KBM-7 (cell line): Measurements from ENCODE around the gene DIRAS2.
"Not testable (repeated sequence)": the region's sequence is repeated elsewhere in the genome, so short reads cannot be mapped to it uniquely, and the experiment has no call there.

ENCODE experiments used
- DNase-seq: peaks from one replicate; pipeline ENCODE4 v3.0.0-alpha.2; 2015
- in situ Hi-C: fragments of 300-500 bp; cut with MboI; formaldehyde crosslinking; loops from 2 replicates; pipeline ENCODE4 v1.14.3; 2020; ENCODE audit warnings: low sequenced_read_pairs, low pct_unique_long_range_greater_than_20kb, mixed read lengths

The DIRAS2 gene, protein sequence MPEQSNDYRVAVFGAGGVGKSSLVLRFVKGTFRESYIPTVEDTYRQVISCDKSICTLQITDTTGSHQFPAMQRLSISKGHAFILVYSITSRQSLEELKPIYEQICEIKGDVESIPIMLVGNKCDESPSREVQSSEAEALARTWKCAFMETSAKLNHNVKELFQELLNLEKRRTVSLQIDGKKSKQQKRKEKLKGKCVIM

DNA sequence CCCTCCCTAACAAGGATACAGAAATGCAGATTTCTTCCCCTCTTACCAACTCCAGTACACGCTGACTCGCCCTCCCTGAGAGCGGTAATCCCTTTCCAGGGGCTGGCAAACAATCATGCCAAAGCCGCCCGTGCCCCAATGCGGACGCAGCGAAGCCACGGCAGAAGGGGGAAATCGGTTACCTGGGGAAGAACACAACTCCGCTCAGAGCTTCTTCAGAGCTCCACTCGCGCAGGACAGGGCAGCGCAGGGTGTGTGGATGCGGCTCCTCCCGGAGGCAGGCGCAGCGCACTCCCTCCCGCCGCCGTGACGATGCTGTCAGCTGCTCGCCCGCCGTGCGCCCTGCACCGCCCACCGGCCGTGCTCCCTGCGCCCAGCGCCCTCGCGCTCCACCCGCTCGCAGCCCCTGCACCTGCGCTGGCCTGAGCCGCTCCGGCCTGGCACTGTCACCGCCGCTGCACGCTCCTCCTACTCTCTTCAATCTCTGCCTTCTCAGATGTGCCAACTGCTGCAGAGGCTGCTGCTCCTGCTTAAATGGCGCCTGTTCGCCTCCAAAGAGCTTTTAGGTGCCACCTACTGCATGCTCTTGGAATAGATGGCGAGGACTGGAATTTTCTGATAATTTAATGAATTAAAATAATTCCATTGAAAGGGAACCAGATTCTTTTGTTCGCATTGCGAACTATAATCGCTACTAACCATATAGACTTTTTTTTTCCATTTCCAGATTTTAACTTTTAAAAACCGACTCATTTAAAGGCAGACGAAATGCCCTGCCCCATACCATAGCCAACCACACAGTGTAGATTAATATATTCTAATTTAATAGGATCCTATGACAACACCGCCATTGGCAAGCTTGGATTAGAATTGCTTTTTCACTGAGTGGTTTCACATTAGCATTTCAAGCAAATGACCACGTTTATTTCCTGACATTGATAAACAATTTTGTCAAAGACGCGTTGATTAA is at the start of gene DIRAS2:
DIRAS2 (minus strand) TSS at position 255 of the 970 bp plus-strand sequence. CDS start 28,997 bp downstream, outside the sequence.
- in situ Hi-C loops = no loop called here
- no peak for DNase-seq

DNA sequence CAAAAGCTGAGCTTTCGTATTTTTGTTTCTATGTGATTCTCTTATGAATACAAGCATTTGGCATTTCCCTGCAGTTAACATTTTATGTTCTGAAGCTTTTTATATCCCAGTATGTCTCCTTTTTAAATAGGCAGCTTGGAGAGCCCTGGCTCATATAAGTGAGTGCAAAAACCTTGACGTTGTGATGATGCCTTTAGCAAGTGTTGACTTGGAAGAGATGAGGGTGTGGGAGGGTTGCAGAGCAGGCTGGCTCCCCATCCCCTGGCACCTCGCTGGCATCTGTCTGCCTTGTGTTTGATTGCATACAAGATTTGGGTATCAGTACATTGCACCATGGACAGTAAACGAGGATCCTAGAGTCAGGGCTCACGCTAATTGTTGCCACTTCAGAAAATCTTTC is 42.1 kb upstream of the DIRAS2 start:
- in situ Hi-C loops = no loop called here

DNA sequence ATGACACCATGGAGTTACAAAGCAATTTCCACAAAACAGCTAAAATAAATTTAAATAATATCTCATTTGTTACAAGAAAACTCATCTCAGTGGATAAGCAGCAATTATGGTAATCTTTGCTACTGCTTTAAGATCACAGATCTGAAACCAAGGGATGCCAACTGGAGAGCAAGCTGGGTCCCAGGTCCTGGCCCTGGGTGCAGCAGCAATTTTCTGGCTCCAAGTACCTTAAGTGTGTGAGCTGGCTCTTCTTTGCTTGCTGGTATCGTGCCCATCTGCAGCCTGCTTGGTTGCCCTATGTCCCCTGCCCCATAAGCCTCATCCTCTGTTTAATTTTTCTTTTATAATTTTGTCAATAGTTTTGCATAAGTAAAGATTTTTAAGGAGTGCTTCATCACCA is 41.5 kb upstream of the DIRAS2 start:
- in situ Hi-C loops = no loop called here

More for the DNA sequence above, 42.1 kb upstream of the DIRAS2 start:
- no peak for DNase-seq

DNA sequence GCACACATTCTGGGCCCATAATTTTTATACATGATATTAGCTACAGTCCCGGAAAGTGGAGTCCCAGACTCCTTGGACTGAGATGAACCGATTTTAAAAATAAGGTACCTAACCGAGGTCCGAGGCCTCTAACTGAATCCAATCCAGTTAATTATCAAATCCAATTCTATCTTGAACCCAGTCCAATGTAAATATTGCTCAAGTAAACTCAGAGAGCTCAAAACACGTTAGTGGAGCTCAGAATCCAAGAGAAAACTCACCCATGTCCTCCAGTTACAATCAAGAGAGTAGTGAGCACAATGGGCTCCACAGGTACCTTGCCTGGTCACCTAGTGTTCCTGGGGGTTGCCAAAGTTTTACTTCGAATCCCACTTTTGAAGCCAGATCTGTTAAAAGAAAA is 37.9 kb upstream of the DIRAS2 start:
- in situ Hi-C loops = no loop called here

More for the DNA sequence above, 41.5 kb upstream of the DIRAS2 start:
- DNase-seq = no peak

DNA sequence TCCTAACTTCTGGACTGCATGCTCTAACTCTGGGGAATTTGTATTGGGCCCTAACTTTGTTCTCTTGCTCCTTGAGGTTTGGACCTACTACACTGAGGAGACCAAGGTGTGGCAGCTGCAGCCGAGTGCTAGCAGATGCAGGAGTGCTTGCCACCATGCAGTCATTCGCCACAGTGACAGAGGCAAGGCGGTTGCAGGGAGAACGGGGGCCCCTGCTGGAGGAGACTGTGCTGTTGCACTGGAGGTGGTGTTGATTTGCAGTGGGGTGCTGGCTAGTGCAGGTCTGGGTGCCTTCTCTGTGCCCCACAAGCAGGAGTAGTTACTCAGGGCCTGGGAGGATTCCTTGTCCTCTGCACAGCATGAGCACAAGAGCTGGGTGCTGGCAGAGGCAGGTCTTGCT is 22.4 kb upstream of the DIRAS2 start:
- in situ Hi-C loops = no loop called here
- no peak for DNase-seq

More for the DNA sequence above, 37.9 kb upstream of the DIRAS2 start:
- no peak for DNase-seq

DNA sequence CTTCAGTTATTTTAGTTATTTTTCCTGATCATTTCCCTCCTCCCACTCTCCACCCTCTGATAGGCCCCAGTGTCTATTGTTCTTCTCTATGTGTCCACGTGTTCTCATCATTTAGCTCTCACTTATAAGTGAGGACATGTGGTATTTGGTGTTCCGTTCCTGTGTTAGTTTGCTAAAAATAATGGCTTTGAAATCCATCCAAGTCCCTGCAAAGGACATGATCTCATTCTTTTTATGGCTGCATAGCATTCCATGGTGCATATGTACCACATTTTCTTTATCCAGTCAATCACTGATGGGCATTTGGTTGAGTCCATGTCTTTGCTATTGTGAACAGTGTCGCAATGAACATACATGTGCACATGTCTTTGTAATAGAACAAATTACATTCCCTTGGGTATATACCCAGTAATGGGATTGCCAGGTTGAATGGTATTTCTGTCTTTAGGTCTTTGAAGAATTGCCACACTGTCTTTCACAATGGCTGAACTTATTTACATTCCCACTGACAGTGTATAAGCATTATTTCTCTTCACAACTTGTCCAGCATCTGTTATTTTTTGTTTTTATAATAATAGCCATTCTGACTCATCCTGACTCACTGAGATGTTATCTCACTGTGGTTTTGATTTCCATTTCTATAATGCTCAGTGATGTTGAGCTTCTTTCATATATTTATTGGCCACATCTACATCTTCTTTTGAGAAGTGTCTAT is 17.2 kb upstream of the DIRAS2 start:
- in situ Hi-C loops = no loop called here
- DNase-seq = no peak

DNA sequence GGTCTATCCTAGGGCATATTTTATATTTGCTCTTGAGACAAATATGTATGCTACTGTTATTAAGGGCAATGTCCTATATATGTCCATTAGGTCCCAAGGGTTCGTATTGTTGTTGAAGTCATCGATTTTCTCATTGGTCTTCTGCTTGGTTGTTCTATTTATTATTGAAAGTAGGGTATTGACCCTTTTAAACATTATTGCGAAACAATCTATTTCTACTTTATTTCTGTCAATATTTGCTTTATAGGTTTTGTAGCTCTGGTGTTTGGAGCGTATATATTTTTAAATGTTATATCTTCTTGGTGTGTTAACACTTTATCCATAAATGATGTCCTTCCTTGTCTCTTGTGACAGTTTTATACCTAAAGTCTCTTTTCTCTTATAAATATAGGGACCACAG is 16.2 kb upstream of the DIRAS2 start:
- no peak for DNase-seq
- in situ Hi-C loops = no loop called here

DNA sequence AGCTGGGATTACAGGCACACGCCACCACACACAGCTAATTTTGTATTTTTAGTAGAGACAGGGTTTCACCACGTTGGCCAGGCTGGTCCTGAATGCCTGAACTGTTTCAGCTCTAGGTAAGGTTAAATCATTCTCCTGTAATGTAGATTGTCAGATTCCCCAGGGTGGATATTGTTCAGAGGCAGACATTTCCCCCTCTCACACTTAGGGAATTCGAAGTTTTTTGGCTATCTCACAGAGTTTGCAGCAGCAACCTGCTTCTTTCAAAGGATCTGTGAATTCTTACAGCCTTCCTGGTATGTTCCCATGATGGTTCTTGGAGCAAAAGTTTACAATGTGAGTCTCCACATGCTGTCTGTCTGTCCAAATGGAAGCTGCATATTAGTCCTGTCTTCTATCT is 15.6 kb upstream of the DIRAS2 start:
- no peak for DNase-seq
- in situ Hi-C loops = no loop called here

DNA sequence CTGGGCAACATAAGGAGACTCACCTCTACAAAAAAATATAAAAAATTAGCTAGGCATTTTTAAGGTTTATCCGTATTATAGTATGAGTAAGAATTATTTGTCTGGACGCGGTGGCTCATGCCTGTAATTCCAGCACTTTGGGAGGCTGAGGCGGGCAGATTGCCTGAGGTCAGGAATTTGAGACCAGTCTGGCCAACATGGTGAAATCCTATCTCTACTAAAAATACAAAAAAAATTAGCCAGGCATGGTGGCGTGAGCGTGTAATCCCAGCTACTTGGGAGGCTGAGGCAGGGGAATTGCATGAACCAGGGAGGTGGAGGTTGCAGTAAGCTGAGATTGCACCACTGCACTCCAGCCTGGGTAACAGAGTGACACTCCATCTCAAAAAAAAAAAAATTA is 14.3 kb upstream of the DIRAS2 start:
- DNase-seq, in situ Hi-C loops: not testable (repeated sequence)

DNA sequence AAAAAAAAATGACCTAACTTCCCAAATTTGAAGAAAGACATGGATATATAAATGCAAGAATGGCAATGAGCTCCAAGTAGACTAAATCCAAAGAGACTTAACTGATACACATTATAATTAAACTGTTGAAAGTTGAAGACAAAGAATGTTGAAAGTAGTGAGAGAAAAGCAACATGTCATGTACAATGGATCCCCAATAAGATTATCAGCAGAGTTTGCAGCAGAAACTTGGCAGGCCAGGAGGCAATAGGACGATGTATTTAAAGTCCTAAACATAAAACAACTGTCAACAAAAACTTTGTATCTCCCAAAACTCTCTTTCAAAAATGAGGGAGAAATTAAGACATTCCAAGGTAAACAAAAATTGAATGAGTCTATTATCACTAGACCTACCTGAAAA is 8.6 kb upstream of the DIRAS2 start:
- in situ Hi-C loops = no loop called here

DNA sequence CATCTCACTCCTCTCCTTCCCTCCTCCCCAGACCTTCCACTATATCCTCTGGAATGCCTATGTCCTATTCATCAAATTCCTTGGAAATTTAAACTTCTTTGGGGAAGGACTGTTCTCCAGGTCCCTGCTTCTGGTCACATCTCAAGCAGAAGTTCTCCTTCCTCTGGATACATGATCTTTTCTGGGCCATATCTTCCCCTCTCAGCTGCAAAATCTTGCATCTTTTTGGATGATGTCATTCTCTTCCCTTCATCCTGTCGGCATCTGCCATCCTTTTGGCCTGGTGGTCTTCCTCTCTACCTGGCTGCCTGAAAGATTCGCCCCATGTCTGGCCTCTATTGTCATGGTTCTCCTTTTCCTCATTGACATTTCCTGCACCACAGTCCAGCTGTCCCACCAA is 5.2 kb upstream of the DIRAS2 start:
- in situ Hi-C loops = no loop called here
- DNase-seq = no peak

More for the DNA sequence above, 8.6 kb upstream of the DIRAS2 start:
- DNase-seq = no peak

DNA sequence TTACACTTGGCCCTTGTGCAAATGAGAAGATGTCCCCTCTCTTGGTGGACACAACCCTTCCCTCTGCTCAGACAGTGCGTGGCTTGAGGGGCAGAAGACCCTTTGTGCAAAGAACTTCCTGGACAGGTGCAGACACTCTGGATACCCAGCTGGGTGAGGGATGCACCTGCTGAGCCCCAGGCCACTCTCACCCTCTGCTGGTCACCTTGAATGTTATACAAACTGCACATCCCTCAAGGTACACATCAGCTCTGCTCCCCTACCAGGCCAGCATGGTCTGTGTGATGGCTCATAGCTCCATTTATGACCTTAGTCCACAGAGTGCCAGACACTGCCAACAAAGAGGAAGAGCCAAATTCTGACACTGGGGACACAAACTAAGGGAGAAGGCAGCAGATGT is 3.1 kb upstream of the DIRAS2 start:
- in situ Hi-C loops = no loop called here
- no peak for DNase-seq

DNA sequence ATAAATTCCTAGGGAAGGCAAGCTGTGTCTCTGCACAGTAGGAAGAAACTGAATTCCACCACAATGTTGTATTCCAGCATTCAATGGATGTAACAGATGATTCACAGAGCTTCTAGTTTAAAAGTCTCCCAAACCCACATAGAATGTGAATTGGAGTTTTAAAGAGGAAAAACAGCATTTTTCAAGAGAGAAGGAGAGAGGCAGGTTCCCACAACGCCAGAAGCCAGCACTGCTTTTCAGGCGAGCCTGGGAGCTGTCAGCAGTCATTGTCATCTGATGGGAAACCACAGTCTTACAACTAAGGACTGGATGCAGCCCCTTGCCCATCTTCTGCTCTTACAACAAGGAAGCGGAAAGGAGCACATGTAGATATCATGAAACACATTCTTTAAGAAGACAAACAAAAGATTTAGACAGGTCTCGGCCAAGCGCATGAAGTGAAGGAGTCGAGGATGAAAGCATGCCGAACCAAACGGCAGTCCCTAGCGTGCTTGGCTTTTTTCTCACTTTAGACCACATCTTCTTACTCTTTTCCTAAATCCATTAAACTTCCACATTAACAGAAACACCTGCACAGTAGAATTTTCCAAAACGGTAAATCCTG is 638 bp downstream of the DIRAS2 start:
- in situ Hi-C loops = no loop called here
- no peak for DNase-seq

DNA sequence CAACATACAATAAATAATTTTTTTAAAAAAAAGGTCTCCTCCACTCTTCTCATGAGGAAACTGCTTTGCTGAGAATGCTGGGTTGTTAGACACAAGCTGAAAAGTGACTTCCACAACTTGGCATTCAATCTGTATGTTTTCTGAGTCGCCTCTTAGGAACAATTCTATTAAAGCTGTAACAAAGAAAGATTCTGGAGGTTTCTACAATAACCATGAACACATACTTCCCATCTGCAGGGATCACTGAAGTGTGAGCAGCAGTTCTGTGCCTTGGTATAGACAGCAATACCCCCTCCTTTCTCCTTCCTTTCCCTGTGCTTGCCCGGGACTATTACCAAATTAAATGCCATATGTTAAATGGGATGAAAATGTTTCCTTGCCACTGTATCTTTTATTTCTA is 1.5 kb downstream of the DIRAS2 start:
- in situ Hi-C loops = no loop called here
- no peak for DNase-seq

DNA sequence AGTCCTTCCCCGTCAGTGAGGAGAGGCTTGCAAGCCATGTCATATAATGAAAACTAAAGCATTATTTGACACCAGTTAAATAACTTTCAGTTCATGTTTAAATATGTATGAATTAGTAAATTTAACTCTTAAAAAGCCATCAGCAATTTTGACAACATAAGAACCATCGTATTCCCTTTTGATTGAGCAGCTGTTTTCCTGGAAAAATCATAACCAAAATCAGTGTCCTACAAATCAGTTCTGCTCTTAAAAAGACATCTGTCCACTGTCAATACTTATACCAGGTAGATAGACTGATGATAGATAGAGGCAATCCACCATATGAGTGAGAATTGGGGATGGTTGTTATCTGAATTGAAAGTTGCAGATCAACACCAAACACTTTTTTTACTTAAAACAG is 2.3 kb downstream of the DIRAS2 start:
- no peak for DNase-seq
- in situ Hi-C loops = no loop called here

DNA sequence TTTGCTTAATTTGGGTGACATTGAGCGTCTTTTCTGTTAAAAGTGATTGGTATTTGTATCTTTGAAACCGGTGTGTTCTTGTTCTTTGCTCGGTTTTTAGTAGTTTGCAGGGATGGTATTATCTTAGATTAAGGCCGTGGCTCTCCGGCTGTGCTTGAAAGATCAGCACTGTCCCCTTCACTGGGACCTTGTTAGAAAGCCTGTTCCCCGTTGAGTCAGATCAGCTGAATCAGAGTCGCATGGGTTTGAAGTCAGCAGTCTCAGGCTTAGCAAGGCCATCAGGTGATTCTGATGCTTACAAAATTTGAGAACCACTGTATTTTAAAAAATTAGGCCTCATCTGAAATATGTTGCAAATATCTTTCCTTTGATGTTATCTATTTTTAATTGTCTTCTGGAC is 5.0 kb downstream of the DIRAS2 start:
- in situ Hi-C loops = no loop called here
- DNase-seq = no peak

DNA sequence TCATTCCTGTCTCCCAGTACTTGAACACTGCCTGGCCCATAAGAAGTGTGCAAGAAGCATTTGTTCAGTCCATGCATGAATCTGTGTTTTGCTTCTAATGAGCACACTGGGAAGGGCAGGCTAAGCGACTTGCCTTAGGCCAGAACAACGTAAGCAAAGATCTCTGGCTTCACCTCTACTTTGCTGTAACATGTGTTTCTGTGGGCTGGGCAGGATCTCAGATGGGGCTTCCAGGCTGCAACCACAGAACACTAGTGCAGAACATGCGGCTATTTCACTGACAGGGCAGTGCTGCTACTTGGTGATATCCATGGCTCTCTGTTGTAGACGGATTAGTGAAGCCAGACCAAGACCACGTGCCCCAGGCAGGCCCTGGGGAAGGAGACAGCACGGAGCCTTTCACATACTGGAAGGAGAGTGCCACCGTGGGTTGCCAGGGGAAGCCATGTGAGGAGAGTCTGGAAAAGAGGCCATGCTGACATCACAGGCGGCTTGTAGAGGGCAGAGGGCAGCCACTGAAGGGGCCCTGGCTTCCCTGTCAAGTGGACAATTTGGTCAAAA is 9.9 kb downstream of the DIRAS2 start:
- in situ Hi-C loops = no loop called here
- no peak for DNase-seq

DNA sequence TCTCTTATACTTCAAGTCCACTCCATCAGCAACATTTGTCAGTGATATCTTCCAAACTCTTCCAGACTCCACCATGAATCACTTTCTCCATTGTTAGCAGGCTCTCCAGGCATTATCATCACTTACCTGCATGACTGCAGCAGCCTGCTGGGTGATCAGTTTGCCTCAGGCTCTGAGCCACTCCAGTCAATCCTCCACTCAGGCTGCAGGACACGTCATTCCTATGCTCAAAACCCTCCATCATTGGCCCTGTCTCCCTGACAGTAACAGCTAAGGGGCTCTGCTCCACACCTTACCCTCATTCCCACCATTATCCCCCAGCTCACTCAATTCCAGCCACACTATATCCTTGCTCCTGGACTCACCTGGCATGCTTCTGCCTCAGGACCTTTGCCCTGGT is 10.7 kb downstream of the DIRAS2 start:
- no peak for DNase-seq
- in situ Hi-C loops = no loop called here

DNA sequence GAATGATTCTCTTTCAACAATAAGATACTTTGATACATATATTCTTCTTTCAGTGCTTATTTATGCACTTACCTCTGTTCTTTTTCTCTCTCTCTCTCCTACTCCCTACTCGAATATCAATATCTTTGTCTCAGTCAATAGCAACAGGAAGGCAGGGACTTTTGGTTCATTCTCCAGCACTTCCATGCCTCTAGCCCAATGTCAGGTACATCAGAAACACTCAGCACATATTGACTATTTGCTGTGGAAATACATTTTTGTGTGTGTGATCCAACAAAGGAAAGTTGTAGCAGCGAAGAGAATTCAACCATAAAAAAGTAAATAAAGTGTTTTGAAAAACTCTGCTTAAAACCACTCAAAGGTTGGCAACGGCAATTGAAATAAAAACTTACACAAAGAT is 12.6 kb downstream of the DIRAS2 start:
- in situ Hi-C loops = no loop called here

More for the DNA sequence above, 12.6 kb downstream of the DIRAS2 start:
- DNase-seq = no peak
